Measurements from ENCODE around the gene ASIC3.
"Not testable (repeated sequence)": the region's sequence is repeated elsewhere in the genome, so short reads cannot be mapped to it uniquely, and the experiment has no call there.

The ASIC3 gene

GRCh38 chr7:151014950-151015349 is 33.4 kb upstream of the ASIC3 start:
- no peak for DNase-seq

GRCh38 chr7:151015967-151016366 is 32.4 kb upstream of the ASIC3 start:
- DNase-seq, result no peak

- DNase-seq, result no peak
These were observed 31.8 kb upstream of the ASIC3 start for GRCh38 chr7:151016505-151016904.

GRCh38 chr7:151016942-151017341 is 31.4 kb upstream of the ASIC3 start:
- no peak for DNase-seq

- DNase-seq, result no peak
These were observed 30.9 kb upstream of the ASIC3 start for GRCh38 chr7:151017370-151017952.

GRCh38 chr7:151017953-151018420 is 30.3 kb upstream of the ASIC3 start:
- peak; percentile 29 for DNase-seq

- no peak for DNase-seq
These were observed 29.8 kb upstream of the ASIC3 start for GRCh38 chr7:151018421-151019129.

GRCh38 chr7:151019130-151019447 is 29.2 kb upstream of the ASIC3 start:
- no peak for DNase-seq

- DNase-seq, result no peak
These were observed 28.1 kb upstream of the ASIC3 start for GRCh38 chr7:151020231-151020630.

GRCh38 chr7:151023232-151023631 is 25.1 kb upstream of the ASIC3 start:
- DNase-seq, result no peak

- DNase-seq, result no peak
These were observed 23.8 kb upstream of the ASIC3 start, which contains the start of gene ATG9B for GRCh38 chr7:151024435-151025056. TSS of gene ATG9B (minus strand) at chr7:151024494. CDS start at chr7:151024423, 71 bp downstream.

- DNase-seq, result peak; percentile 22
These were observed 22.2 kb upstream of the ASIC3 start for GRCh38 chr7:151025924-151026671.

- peak; percentile 59 for DNase-seq
These were observed 21.3 kb upstream of the ASIC3 start for GRCh38 chr7:151026771-151027727.

GRCh38 chr7:151027728-151028130 is 20.6 kb upstream of the ASIC3 start:
- not testable (repeated sequence) for DNase-seq

- DNase-seq, result peak; percentile 98
These were observed 20.0 kb upstream of the ASIC3 start, which contains the start of gene ABCB8 for GRCh38 chr7:151028131-151028947. TSS of gene ABCB8 (plus strand) at chr7:151028450. CDS start at chr7:151028516, 66 bp downstream.

GRCh38 chr7:151028948-151029501 is 19.3 kb upstream of the ASIC3 start:
- DNase-seq, result no peak

- no peak for DNase-seq
These were observed 17.3 kb upstream of the ASIC3 start for GRCh38 chr7:151031011-151031410.

GRCh38 chr7:151032936-151033863 is 15.1 kb upstream of the ASIC3 start:
- DNase-seq, result no peak

- DNase-seq, result no peak
These were observed 14.5 kb upstream of the ASIC3 start for GRCh38 chr7:151033864-151034249.
